CD4-positive, alpha-beta T cell treated with Interleukin-4 for 4 hours (primary cell): ENCODE data around the gene ERBB4.

Source experiments
- DNase-seq: peaks from one replicate; pipeline ENCODE4 v3.0.0-alpha.2; 2020

Gene ERBB4

GRCh38 chr2:212426637-212427412 lies 111.8 kb downstream of the ERBB4 start:
- DNase-seq, result no peak

GRCh38 chr2:212424082-212424481 lies 114.5 kb downstream of the ERBB4 start:
- no peak for DNase-seq

- DNase-seq, result no peak
Observed at GRCh38 chr2:212423089-212423488, 115.5 kb downstream of the ERBB4 start.

- DNase-seq, result no peak
Observed at GRCh38 chr2:212421556-212422334, 116.9 kb downstream of the ERBB4 start.

- DNase-seq, result no peak
Observed at GRCh38 chr2:212416086-212416485, 122.5 kb downstream of the ERBB4 start.

GRCh38 chr2:212414767-212415211 lies 123.8 kb downstream of the ERBB4 start:
- no peak for DNase-seq

- DNase-seq, result no peak
Observed at GRCh38 chr2:212409560-212409959, 129.0 kb downstream of the ERBB4 start.

- DNase-seq, result no peak
Observed at GRCh38 chr2:212408524-212408923, 130.1 kb downstream of the ERBB4 start.

- DNase-seq, result no peak
Observed at GRCh38 chr2:212406716-212407115, 131.9 kb downstream of the ERBB4 start.

- no peak for DNase-seq
Observed at GRCh38 chr2:212402316-212402715, 136.3 kb downstream of the ERBB4 start.

GRCh38 chr2:212398316-212398715 lies 140.3 kb downstream of the ERBB4 start:
- no peak for DNase-seq

GRCh38 chr2:212392544-212392943 lies 146.1 kb downstream of the ERBB4 start:
- DNase-seq, result no peak

- no peak for DNase-seq
Observed at GRCh38 chr2:212392043-212392442, 146.6 kb downstream of the ERBB4 start.

GRCh38 chr2:212387146-212387545 lies 151.5 kb downstream of the ERBB4 start:
- DNase-seq, result no peak

GRCh38 chr2:212385241-212385640 lies 153.4 kb downstream of the ERBB4 start:
- no peak for DNase-seq

- DNase-seq, result no peak
Observed at GRCh38 chr2:212384027-212384426, 154.6 kb downstream of the ERBB4 start.

- no peak for DNase-seq
Observed at GRCh38 chr2:212381428-212382102, 157.0 kb downstream of the ERBB4 start.

GRCh38 chr2:212379103-212379502 lies 159.5 kb downstream of the ERBB4 start:
- no peak for DNase-seq

- DNase-seq, result no peak
Observed at GRCh38 chr2:212367431-212367830, 171.2 kb downstream of the ERBB4 start.

- no peak for DNase-seq
Observed at GRCh38 chr2:212364112-212364985, 174.3 kb downstream of the ERBB4 start.

- no peak for DNase-seq
Observed at GRCh38 chr2:212361174-212361756, 177.3 kb downstream of the ERBB4 start.

GRCh38 chr2:212360068-212360460 lies 178.5 kb downstream of the ERBB4 start:
- no peak for DNase-seq
